GM12878 (cell line): ENCODE data around the gene CA10. TPM values are rescaled to one million over a fixed set of nuclear protein-coding genes. Genes with fewer than 3 reads are reported as not detected.

Source experiments
- ATAC-seq: fragments of 200-7000 bp; cut with Tn5 transposase; 3 replicates; pipeline ENCODE4 v1.9.1; 2020; ENCODE audit warnings: mild to moderate bottlenecking, moderate library complexity
- BruUV-seq: library from RNA; stranded (reverse); fragments of 400-500 nt; replicated peaks from 2 replicates; lab custom pipeline; 2021; lab: Mats Ljungman, UMichigan
- CTCF ChIA-PET: fragments of 300-600 bp; sonication (Branson Sonifier 250); formaldehyde crosslinking; extraction: SDS; loops from one replicate; lab custom pipeline; 2021; ENCODE audit warnings: inconsistent platforms; lab: Yijun Ruan, JAX
- POLR2A ChIA-PET: fragments of 350-600 bp; formaldehyde crosslinking; extraction: SDS; loops from one replicate; lab custom pipeline; 2021; ENCODE audit warnings: inconsistent platforms; lab: Charles Lee
- RAD21 ChIA-PET: fragments of 300-600 bp; sonication (Branson Sonifier 250); formaldehyde crosslinking; loops from one replicate; lab custom pipeline; 2023; ENCODE audit warnings: antibody characterized with exemption; ENCODE audit not compliant: unreplicated experiment; lab: Charles Lee
- SMC1A ChIA-PET: fragments of 300-600 bp; sonication (Branson Sonifier 250); formaldehyde crosslinking; loops from one replicate; lab custom pipeline; 2023; ENCODE audit not compliant: unreplicated experiment, uncharacterized antibody; lab: Charles Lee
- DNase-seq: peaks from one replicate; pipeline ENCODE4 v3.0.0-alpha.2; 2011; ENCODE audit warnings: low read depth, low spot score
- FAIRE-seq: peaks from 3 replicates; lab custom pipeline; 2011; peaks lifted over from hg19 to GRCh38; lab: Jason Lieb, UNC
- H2AFZ ChIP-seq: 2 replicates; pipeline ENCODE4 v1.6.0; 2011; ENCODE audit warnings: low read depth, low read length, control low read depth; ENCODE audit not compliant: control insufficient read depth
- H3K27ac ChIP-seq: 2 replicates; pipeline ENCODE4 v1.5.1; 2011; ENCODE audit warnings: control low read depth; ENCODE audit not compliant: control insufficient read depth, insufficient read depth
- H3K27me3 ChIP-seq, 2 experiments: replicated peaks in 1 of 2; 2 replicates each; pipeline versions ENCODE4 v1.6.0 to v1.6.1; 2011; ENCODE audit warnings: low read length in 1 of 2; ENCODE audit not compliant: control insufficient read depth in 2 of 2, insufficient read depth in 2 of 2
- H3K36me3 ChIP-seq, 2 experiments: 2 replicates each; pipeline ENCODE4 v1.5.1; 2011; ENCODE audit warnings: low read length in 1 of 2; ENCODE audit not compliant: control insufficient read depth in 2 of 2, insufficient read depth in 2 of 2
- H3K4me1 ChIP-seq: 2 replicates; pipeline ENCODE4 v1.6.1; 2011; ENCODE audit warnings: mild to moderate bottlenecking, low read length, moderate library complexity, mixed read lengths; ENCODE audit not compliant: control insufficient read depth, insufficient read depth
- H3K4me2 ChIP-seq: 2 replicates; pipeline ENCODE4 v1.6.0; 2011; ENCODE audit warnings: control low read depth; ENCODE audit not compliant: control insufficient read depth, insufficient read depth
- H3K4me3 ChIP-seq: fragments of 200-600 bp; sonication (generic); 2 replicates; pipeline ENCODE4 v1.5.1; 2016
- H3K79me2 ChIP-seq: 2 replicates; pipeline ENCODE4 v1.6.0; 2011; ENCODE audit warnings: low read length; ENCODE audit not compliant: control insufficient read depth, insufficient read depth
- H3K9ac ChIP-seq: 2 replicates; pipeline ENCODE4 v1.8.0; 2011; ENCODE audit warnings: low read length, control low read depth, mixed read lengths; ENCODE audit not compliant: control insufficient read depth, insufficient read depth
- H3K9me3 ChIP-seq: replicated peaks from 3 replicates; pipeline ENCODE4 v1.5.1; 2011; ENCODE audit warnings: mild to moderate bottlenecking, low read length; ENCODE audit not compliant: control insufficient read depth, insufficient read depth
- H4K20me1 ChIP-seq: 2 replicates; pipeline ENCODE4 v1.6.0; 2011; ENCODE audit not compliant: control insufficient read depth, insufficient read depth
- CHD4 ChIP-seq: fragments of 200-600 bp; sonication (generic); IDR thresholded peaks from 2 replicates; pipeline ENCODE4 v1.6.1; 2016; ENCODE audit warnings: mild to moderate bottlenecking
- EED ChIP-seq: sonication (generic); IDR thresholded peaks from 2 replicates; pipeline ENCODE4 v1.6.1; 2016; ENCODE audit warnings: antibody characterized with exemption, low read depth
- MEF2B ChIP-seq: fragments of 450-650 bp; IDR thresholded peaks from 2 replicates; pipeline ENCODE4 v1.6.1; 2018; ENCODE audit warnings: mild to moderate bottlenecking, moderate library complexity; ENCODE audit not compliant: partially characterized antibody, poor library complexity, severe bottlenecking
- RAD21 ChIP-seq: IDR thresholded peaks from 2 replicates; pipeline ENCODE4 v1.6.1; 2011; ENCODE audit warnings: mild to moderate bottlenecking, low read depth, low read length, moderate library complexity; ENCODE audit not compliant: insufficient read depth
- RB1 ChIP-seq: fragments of 450-650 bp; formaldehyde crosslinking; IDR thresholded peaks from 2 replicates; pipeline ENCODE4 v1.6.1; 2017; ENCODE audit warnings: mild to moderate bottlenecking, borderline replicate concordance
- RELA ChIP-seq: fragments of 450-650 bp; IDR thresholded peaks from 2 replicates; pipeline ENCODE4 v1.8.0; 2014; ENCODE audit warnings: borderline replicate concordance; ENCODE audit not compliant: partially characterized antibody
- SMC3 ChIP-seq: IDR thresholded peaks from 2 replicates; pipeline ENCODE4 v1.6.1; 2011; ENCODE audit warnings: low read length, improper control_type of control experiment, borderline replicate concordance
- STAT1 ChIP-seq: fragments of 450-650 bp; conservative IDR thresholded peaks from 2 replicates; pipeline ENCODE4 v1.6.1; 2014; ENCODE audit warnings: antibody characterized with exemption, mild to moderate bottlenecking
- TBL1XR1 ChIP-seq: IDR thresholded peaks from 2 replicates; pipeline ENCODE4 v1.6.1; 2012; ENCODE audit warnings: low read depth, low read length, improper control_type of control experiment
- ZNF217 ChIP-seq: fragments of 450-650 bp; IDR thresholded peaks from 2 replicates; pipeline ENCODE4 v1.6.1; 2017; ENCODE audit warnings: antibody characterized with exemption, mild to moderate bottlenecking
- ZNF274 ChIP-seq: IDR thresholded peaks from one replicate; pipeline ENCODE4 v1.8.0; 2011; ENCODE audit not compliant: insufficient read length, insufficient read depth
- ZZZ3 ChIP-seq: IDR thresholded peaks from 2 replicates; pipeline ENCODE4 v1.6.1; 2011; ENCODE audit warnings: low read depth; ENCODE audit not compliant: control insufficient read depth, insufficient read length
- whole genome bisulfite sequencing: methylation state at CpG from one replicate; pipeline ENCODE4 v1.1.6; 2016; ENCODE audit warnings: low lambda C conversion rate; ENCODE audit not compliant: insufficient replicate concordance, insufficient coverage; ENCODE audit errors: missing lambda C conversion rate; 5-methylcytosine and 5-hydroxymethylcytosine counted together
- in situ Hi-C: fragments of 300-500 bp; cut with MboI; formaldehyde crosslinking; loops from 9 replicates; pipeline ENCODE4 v1.14.3; 2018; ENCODE audit warnings: mixed read lengths
- intact Hi-C: fragments of 100-400 bp; cut with micrococcal nuclease; formaldehyde crosslinking; loops from one replicate; pipeline ENCODE4 v1.14.2; 2022; ENCODE audit not compliant: unreplicated experiment
- polyA plus RNA-seq, 11 experiments: library from polyadenylated mRNA; depleted of rRNA in 4 of 11; unstranded in 6 of 11; stranded (reverse) in 5 of 11; fragments of >200 nt; fragmentation: Nextera tagmentation in 4 of 11; fragmentation: Illumina TruSeq in 1 of 11; extraction: Ambion mirVana in 4 of 11; extraction: Trizol in 1 of 11; gene quantifications; 1 replicate in 1 of 11; 2 replicates in 10 of 11; pipeline versions ENCODE4 v1.2.1 to v1.2.3, GENCODE V29; 2011 to 2016; ENCODE audit warnings: inconsistent platforms in 2 of 11, missing spikeins in 2 of 11, low read depth in 1 of 11
- total RNA-seq, 4 experiments: library from RNA; depleted of rRNA in 3 of 4; stranded (reverse); fragments of >200 nt in 3 of 4; fragmentation: Illumina TruSeq in 1 of 4; extraction: Trizol in 1 of 4; gene quantifications; 2 replicates each; pipeline versions ENCODE4 v1.2.1 to v1.2.3, GENCODE V29; 2013 to 2021
- TF ChIP-seq, protein P1 (sequence below): IDR thresholded peaks from 2 replicates; pipeline ENCODE4 v1.6.1; 2011; ENCODE audit warnings: mild to moderate bottlenecking, low read depth, low read length, moderate library complexity; ENCODE audit not compliant: insufficient replicate concordance
- TF ChIP-seq, protein P2 (sequence below): fragments of 150-350 bp; IDR thresholded peaks from 2 replicates; pipeline ENCODE4 v1.6.1; 2016; ENCODE audit warnings: low read depth, low read length
- TF ChIP-seq, protein P3 (sequence below), 3 experiments: IDR thresholded peaks in 2 of 3; conservative IDR thresholded peaks in 1 of 3; 2 replicates each; pipeline ENCODE4 v1.5.1; 2011; ENCODE audit warnings: low read depth in 3 of 3, low read length in 3 of 3, mild to moderate bottlenecking in 3 of 3, control low read depth in 2 of 3, moderate library complexity in 2 of 3, inconsistent platforms in 1 of 3, mixed read lengths in 1 of 3; ENCODE audit not compliant: control insufficient read depth in 2 of 3, insufficient read depth in 1 of 3; ENCODE audit errors: extremely low read depth in 1 of 3

The CA10 gene
- total and polyA plus RNA-seq, 10 of the 15 experiments (the other 5 are each of a cell fraction or from before 2014, with no cell fraction given), result not detected

DNA sequence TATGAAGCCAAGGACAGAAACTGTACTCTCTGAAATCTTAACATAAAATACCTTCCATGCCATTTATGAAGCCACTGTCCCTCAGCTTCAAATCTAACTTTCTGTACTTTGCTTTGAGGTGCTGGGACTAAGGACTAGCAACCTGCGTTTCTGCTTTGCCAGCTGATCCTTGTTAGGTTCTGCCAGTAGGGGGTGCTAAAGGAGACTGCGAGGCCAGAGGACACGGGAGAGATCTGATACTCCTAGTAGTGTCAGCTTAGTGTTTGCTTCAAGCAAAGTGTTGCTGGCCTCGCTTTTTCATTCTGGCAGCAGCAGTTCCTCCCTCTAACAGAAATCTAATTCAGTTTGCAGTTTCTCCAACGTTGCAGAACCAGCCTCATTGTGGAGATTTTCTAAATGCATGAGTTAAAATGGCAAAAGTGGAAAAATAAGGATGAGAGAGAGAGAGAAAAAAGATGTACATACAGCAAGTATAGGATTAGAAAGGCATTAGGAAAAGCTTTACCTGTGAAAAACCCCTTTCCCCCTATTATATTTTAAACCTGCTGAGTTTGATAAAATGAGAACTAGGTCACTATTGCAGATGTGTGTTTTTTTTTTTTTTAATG is 297.5 kb downstream of the CA10 start:
- WGBS, result 1% methylated on average over 5 of the region's 5 CpGs
- ChIA-PET POLR2A (no interaction called here), RAD21 (no interaction called here), CTCF (interaction anchor here (0.9 to 2.7 kb wide), 8 partner anchors 8 to 430 kb away, joined by 3 to 21 read pairs (median 4); no protein-coding TSS in a partner anchor)
- FAIRE-seq (no peak), ATAC-seq (no peak)
- intact Hi-C loops, result loop anchor here (1.0 kb wide), 1 partner anchor 245 kb away; no protein-coding TSS in a partner anchor
- no peaks in the 10 kb centered on the region for H3K36me3 ChIP-seq
- no TSS peak for BruUV-seq
- no peaks in the 10 kb centered on the region for H3K4me1 ChIP-seq
- H3K4me2 ChIP-seq, result no peak overlapping the region
- H3K27me3 ChIP-seq, result no peaks in the 10 kb centered on the region; a peak in 1 of 4 replicates
- H2AFZ ChIP-seq, result no peak overlapping the region
- no peak overlapping the region for H3K9ac ChIP-seq
- no peak overlapping the region for H3K27ac ChIP-seq
- H4K20me1 ChIP-seq, result no peaks in the 10 kb centered on the region
- no peak for TF ChIP-seq MEF2B
- no peak for TF ChIP-seq ZNF217
- TF ChIP-seq TBL1XR1, result no peak
- no peak for TF ChIP-seq STAT1
- TF ChIP-seq, protein P1, sequence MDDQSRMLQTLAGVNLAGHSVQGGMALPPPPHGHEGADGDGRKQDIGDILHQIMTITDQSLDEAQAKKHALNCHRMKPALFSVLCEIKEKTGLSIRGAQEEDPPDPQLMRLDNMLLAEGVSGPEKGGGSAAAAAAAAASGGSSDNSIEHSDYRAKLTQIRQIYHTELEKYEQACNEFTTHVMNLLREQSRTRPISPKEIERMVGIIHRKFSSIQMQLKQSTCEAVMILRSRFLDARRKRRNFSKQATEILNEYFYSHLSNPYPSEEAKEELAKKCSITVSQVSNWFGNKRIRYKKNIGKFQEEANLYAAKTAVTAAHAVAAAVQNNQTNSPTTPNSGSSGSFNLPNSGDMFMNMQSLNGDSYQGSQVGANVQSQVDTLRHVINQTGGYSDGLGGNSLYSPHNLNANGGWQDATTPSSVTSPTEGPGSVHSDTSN, result no peak
- TF ChIP-seq RAD21, result peak; percentile 40
- TF ChIP-seq RELA, result no peak
- TF ChIP-seq RB1, result no peak
- TF ChIP-seq, protein P2, sequence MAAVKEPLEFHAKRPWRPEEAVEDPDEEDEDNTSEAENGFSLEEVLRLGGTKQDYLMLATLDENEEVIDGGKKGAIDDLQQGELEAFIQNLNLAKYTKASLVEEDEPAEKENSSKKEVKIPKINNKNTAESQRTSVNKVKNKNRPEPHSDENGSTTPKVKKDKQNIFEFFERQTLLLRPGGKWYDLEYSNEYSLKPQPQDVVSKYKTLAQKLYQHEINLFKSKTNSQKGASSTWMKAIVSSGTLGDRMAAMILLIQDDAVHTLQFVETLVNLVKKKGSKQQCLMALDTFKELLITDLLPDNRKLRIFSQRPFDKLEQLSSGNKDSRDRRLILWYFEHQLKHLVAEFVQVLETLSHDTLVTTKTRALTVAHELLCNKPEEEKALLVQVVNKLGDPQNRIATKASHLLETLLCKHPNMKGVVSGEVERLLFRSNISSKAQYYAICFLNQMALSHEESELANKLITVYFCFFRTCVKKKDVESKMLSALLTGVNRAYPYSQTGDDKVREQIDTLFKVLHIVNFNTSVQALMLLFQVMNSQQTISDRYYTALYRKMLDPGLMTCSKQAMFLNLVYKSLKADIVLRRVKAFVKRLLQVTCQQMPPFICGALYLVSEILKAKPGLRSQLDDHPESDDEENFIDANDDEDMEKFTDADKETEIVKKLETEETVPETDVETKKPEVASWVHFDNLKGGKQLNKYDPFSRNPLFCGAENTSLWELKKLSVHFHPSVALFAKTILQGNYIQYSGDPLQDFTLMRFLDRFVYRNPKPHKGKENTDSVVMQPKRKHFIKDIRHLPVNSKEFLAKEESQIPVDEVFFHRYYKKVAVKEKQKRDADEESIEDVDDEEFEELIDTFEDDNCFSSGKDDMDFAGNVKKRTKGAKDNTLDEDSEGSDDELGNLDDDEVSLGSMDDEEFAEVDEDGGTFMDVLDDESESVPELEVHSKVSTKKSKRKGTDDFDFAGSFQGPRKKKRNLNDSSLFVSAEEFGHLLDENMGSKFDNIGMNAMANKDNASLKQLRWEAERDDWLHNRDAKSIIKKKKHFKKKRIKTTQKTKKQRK, result no peak
- no peak for TF ChIP-seq ZZZ3
- TF ChIP-seq SMC3, result peak; percentile 40; the same call in 1 of the 2 replicates
- TF ChIP-seq ZNF274, result no peak
- TF ChIP-seq, protein P3, sequence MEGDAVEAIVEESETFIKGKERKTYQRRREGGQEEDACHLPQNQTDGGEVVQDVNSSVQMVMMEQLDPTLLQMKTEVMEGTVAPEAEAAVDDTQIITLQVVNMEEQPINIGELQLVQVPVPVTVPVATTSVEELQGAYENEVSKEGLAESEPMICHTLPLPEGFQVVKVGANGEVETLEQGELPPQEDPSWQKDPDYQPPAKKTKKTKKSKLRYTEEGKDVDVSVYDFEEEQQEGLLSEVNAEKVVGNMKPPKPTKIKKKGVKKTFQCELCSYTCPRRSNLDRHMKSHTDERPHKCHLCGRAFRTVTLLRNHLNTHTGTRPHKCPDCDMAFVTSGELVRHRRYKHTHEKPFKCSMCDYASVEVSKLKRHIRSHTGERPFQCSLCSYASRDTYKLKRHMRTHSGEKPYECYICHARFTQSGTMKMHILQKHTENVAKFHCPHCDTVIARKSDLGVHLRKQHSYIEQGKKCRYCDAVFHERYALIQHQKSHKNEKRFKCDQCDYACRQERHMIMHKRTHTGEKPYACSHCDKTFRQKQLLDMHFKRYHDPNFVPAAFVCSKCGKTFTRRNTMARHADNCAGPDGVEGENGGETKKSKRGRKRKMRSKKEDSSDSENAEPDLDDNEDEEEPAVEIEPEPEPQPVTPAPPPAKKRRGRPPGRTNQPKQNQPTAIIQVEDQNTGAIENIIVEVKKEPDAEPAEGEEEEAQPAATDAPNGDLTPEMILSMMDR (IDR thresholded peaks at IDR 0.05 in 2 of 3, conservative IDR thresholded peaks at IDR 0.05 in 1 of 3; ENCODE audit: control insufficient read depth in 2 of 3, extremely low read depth in 1 of 3, insufficient read depth in 1 of 3, low read depth in 3 of 3, low read length in 3 of 3), result peak; percentile 54 to 73 (median 57); a peak in 3 of 6 replicates
- no peak for TF ChIP-seq EED
- no peak for TF ChIP-seq CHD4
- TF ChIP-seq, all 136 proteins: peak for 3
- no peaks in the 10 kb centered on the region for H3K9me3 ChIP-seq
- no peaks in the 10 kb centered on the region for H3K79me2 ChIP-seq
- no peak overlapping the region for H3K4me3 ChIP-seq
- in situ Hi-C loops, result no loop called here
- SMC1A ChIA-PET, result interaction anchor here (0.7 to 1.1 kb wide), 2 partner anchors 86 to 223 kb away, joined by 3 read pairs; no protein-coding TSS in a partner anchor
- no peak for DNase-seq
